HepG2 (cell line): ENCODE data around the gene CAMK2D. TPM values are rescaled to one million over a fixed set of nuclear protein-coding genes. Genes with fewer than 3 reads are reported as not detected.

Experiments used
- ATAC-seq: fragments of 200-7000 bp; cut with Tn5 transposase; 3 replicates; pipeline ENCODE4 v1.9.1; 2020; ENCODE audit warnings: mild to moderate bottlenecking, moderate library complexity
- BruUV-seq: library from RNA; stranded (reverse); fragments of 400-500 nt; replicated peaks from 2 replicates; lab custom pipeline; 2021; lab: Mats Ljungman, UMichigan
- CTCF ChIA-PET: fragments of 300-600 bp; formaldehyde crosslinking; extraction: SDS; loops from one replicate; lab custom pipeline; 2021; ENCODE audit warnings: low total read pairs, inconsistent platforms, low intra/inter-chr PET ratio; lab: Yijun Ruan, JAX
- POLR2A ChIA-PET: fragments of 350-600 bp; sonication (Branson Sonifier 250); formaldehyde crosslinking; loops from one replicate; lab custom pipeline; 2020; ENCODE audit warnings: antibody characterized with exemption, inconsistent platforms; lab: Yijun Ruan, JAX
- DNase-seq: peaks from one replicate; pipeline ENCODE4 v3.0.0-alpha.2; 2015; ENCODE audit warnings: low spot score
- FAIRE-seq: peaks from 3 replicates; lab custom pipeline; 2011; peaks lifted over from hg19 to GRCh38; lab: Jason Lieb, UNC
- H2AFZ ChIP-seq: one replicate; pipeline ENCODE4 v1.6.1; 2011; ENCODE audit warnings: low read length, inconsistent platforms
- H3K27ac ChIP-seq: fragments of 300-600 bp; 3 replicates; pipeline ENCODE4 v1.8.0; 2011; ENCODE audit warnings: mixed run types, mild to moderate bottlenecking, mixed read lengths, low read length, inconsistent platforms; ENCODE audit not compliant: insufficient read depth; ENCODE audit errors: extremely low read length
- H3K27me3 ChIP-seq, 2 experiments: fragments of 200-600 bp in 1 of 2; 2 replicates in 1 of 2; 3 replicates in 1 of 2; pipeline versions ENCODE4 v1.6.0 to v1.8.0; 2011; ENCODE audit warnings: low read length in 2 of 2, mild to moderate bottlenecking in 2 of 2, moderate library complexity in 2 of 2, inconsistent platforms in 1 of 2; ENCODE audit not compliant: insufficient read depth in 2 of 2, control insufficient read depth in 1 of 2
- H3K36me3 ChIP-seq, 2 experiments: fragments of 200-600 bp in 1 of 2; replicated peaks in 1 of 2; 2 replicates in 1 of 2; 3 replicates in 1 of 2; pipeline versions ENCODE4 v1.5.1 to v1.8.0; 2011; ENCODE audit warnings: low read length in 2 of 2, inconsistent platforms in 1 of 2; ENCODE audit not compliant: insufficient read depth in 2 of 2, control insufficient read depth in 1 of 2
- H3K4me1 ChIP-seq: 2 replicates; pipeline ENCODE4 v1.5.1; 2012; ENCODE audit warnings: low read length, inconsistent platforms; ENCODE audit not compliant: insufficient read depth
- H3K4me2 ChIP-seq: 2 replicates; pipeline ENCODE4 v1.6.0; 2011; ENCODE audit warnings: low read depth, low read length, inconsistent platforms
- H3K4me3 ChIP-seq, 3 experiments: fragments of 200-600 bp in 1 of 3; sonication (generic), shearing (Covaris generic) in 1 of 3; replicated peaks in 1 of 3; 2 replicates each; pipeline ENCODE4 v1.5.1; 2011 to 2016; ENCODE audit warnings: low read length in 3 of 3, inconsistent platforms in 2 of 3, low read depth in 2 of 3, mild to moderate bottlenecking in 2 of 3, control low read depth in 1 of 3, mixed read lengths in 1 of 3; ENCODE audit not compliant: insufficient read depth in 1 of 3
- H3K79me2 ChIP-seq: one replicate; pipeline ENCODE4 v1.6.1; 2011; ENCODE audit warnings: low read length, inconsistent platforms; ENCODE audit not compliant: insufficient read depth
- H3K9ac ChIP-seq: 2 replicates; pipeline ENCODE4 v1.6.0; 2011; ENCODE audit warnings: mild to moderate bottlenecking, low read depth, low read length, inconsistent platforms; ENCODE audit not compliant: insufficient read depth
- H3K9me3 ChIP-seq: 2 replicates; pipeline ENCODE4 v1.5.1; 2012; ENCODE audit warnings: mild to moderate bottlenecking, low read length
- H4K20me1 ChIP-seq: 2 replicates; pipeline ENCODE4 v1.6.0; 2011; ENCODE audit warnings: inconsistent platforms, mild to moderate bottlenecking, low read length, moderate library complexity; ENCODE audit not compliant: insufficient read depth
- ATF7 ChIP-seq, 2 experiments: fragments of 450-650 bp in 1 of 2; sonication (generic) in 1 of 2; formaldehyde crosslinking in 1 of 2; IDR thresholded peaks; 2 replicates each; pipeline versions ENCODE4 v1.4.0 to v1.6.1; 2016 to 2020; ENCODE audit warnings: antibody characterized with exemption in 1 of 2, mild to moderate bottlenecking in 1 of 2, missing genetic modification reagents in 1 of 2
- DBP ChIP-seq: sonication (generic); formaldehyde crosslinking; IDR thresholded peaks from 2 replicates; pipeline ENCODE4 v1.4.0; 2020; ENCODE audit warnings: missing genetic modification reagents; ENCODE audit errors: not compliant biosample characterization
- EEA1 ChIP-seq: sonication (generic); formaldehyde crosslinking; IDR thresholded peaks from 2 replicates; pipeline ENCODE4 v1.5.1; 2020; ENCODE audit warnings: mild to moderate bottlenecking, missing genetic modification reagents, borderline replicate concordance
- JARID2 ChIP-seq: sonication (generic); formaldehyde crosslinking; IDR thresholded peaks from 2 replicates; pipeline ENCODE4 v1.8.1; 2023; ENCODE audit warnings: missing genetic modification reagents, inconsistent platforms; ENCODE audit not compliant: insufficient replicate concordance
- JDP2 ChIP-seq: sonication (generic); formaldehyde crosslinking; IDR thresholded peaks from 2 replicates; pipeline ENCODE4 v1.8.1; 2022; ENCODE audit warnings: missing genetic modification reagents, borderline replicate concordance
- JUNB ChIP-seq: sonication (generic); formaldehyde crosslinking; IDR thresholded peaks from 2 replicates; pipeline ENCODE4 v1.8.0; 2022; ENCODE audit warnings: missing genetic modification reagents, mild to moderate bottlenecking, borderline replicate concordance
- LRRFIP1 ChIP-seq: sonication (generic); formaldehyde crosslinking; conservative IDR thresholded peaks from 2 replicates; pipeline ENCODE4 v1.4.0; 2020; ENCODE audit warnings: missing genetic modification reagents
- MBNL3 ChIP-seq: fragments of 250-450 bp; sonication (Bioruptor Pico); conservative IDR thresholded peaks from 2 replicates; pipeline ENCODE4 v1.8.0; 2022; ENCODE audit warnings: mild to moderate bottlenecking, inconsistent platforms
- NFRKB ChIP-seq: fragments of 450-650 bp; IDR thresholded peaks from 2 replicates; pipeline ENCODE4 v1.6.1; 2017
- POLR2AphosphoS2 ChIP-seq: IDR thresholded peaks from 2 replicates; pipeline ENCODE4 v1.6.1; 2011; ENCODE audit warnings: low read depth, low read length, improper control_type of control experiment
- PRMT3 ChIP-seq: sonication (generic); formaldehyde crosslinking; IDR thresholded peaks from 2 replicates; pipeline ENCODE4 v1.8.1; 2022; ENCODE audit warnings: low read depth, mild to moderate bottlenecking, moderate library complexity, missing genetic modification reagents, borderline replicate concordance
- SMAD9 ChIP-seq: sonication (generic); formaldehyde crosslinking; IDR thresholded peaks from 2 replicates; pipeline ENCODE4 v1.5.1; 2020; ENCODE audit warnings: mild to moderate bottlenecking, missing genetic modification reagents
- SP4 ChIP-seq: sonication (generic); formaldehyde crosslinking; IDR thresholded peaks from 2 replicates; pipeline ENCODE4 v1.8.1; 2023; ENCODE audit warnings: mild to moderate bottlenecking, missing genetic modification reagents
- SRY ChIP-seq: sonication (generic); formaldehyde crosslinking; IDR thresholded peaks from 2 replicates; pipeline ENCODE4 v1.8.0; 2022; ENCODE audit warnings: mild to moderate bottlenecking, missing genetic modification reagents
- TRIM24 ChIP-seq: sonication (generic); formaldehyde crosslinking; IDR thresholded peaks from 2 replicates; pipeline ENCODE4 v1.8.0; 2022; ENCODE audit warnings: mild to moderate bottlenecking, missing genetic modification reagents
- ZNF205 ChIP-seq: IDR thresholded peaks from 2 replicates; pipeline ENCODE4 v1.6.1; 2018; ENCODE audit warnings: missing biosample characterization, missing genetic modification reagents
- ZNF468 ChIP-seq: sonication (generic); formaldehyde crosslinking; IDR thresholded peaks from 2 replicates; pipeline ENCODE4 v1.8.0; 2022; ENCODE audit warnings: mild to moderate bottlenecking, moderate library complexity, missing genetic modification reagents
- ZNF484 ChIP-seq: sonication (generic); formaldehyde crosslinking; IDR thresholded peaks from 2 replicates; pipeline ENCODE4 v1.5.1; 2020; ENCODE audit warnings: mild to moderate bottlenecking, low read depth, missing genetic modification reagents, borderline replicate concordance
- ZNF557 ChIP-seq: sonication (generic); formaldehyde crosslinking; IDR thresholded peaks from 2 replicates; pipeline ENCODE4 v1.4.0; 2020; ENCODE audit warnings: missing genetic modification reagents
- in situ Hi-C: cut with HindIII; loops from 2 replicates; pipeline ENCODE4 v1.10.0; 2017; ENCODE audit warnings: low pct_unique_long_range_greater_than_20kb; ENCODE audit not compliant: extremely low pct_ligation_motif_present
- intact Hi-C: fragments of 100-400 bp; cut with micrococcal nuclease; formaldehyde crosslinking; loops from one replicate; pipeline ENCODE4 v1.10.0; 2022; ENCODE audit not compliant: unreplicated experiment
- polyA plus RNA-seq, 8 experiments: library from polyadenylated mRNA; depleted of rRNA in 3 of 8; stranded (reverse) in 7 of 8; unstranded in 1 of 8; fragments of >200 nt; fragmentation: Illumina TruSeq in 4 of 8; extraction: Trizol in 4 of 8; gene quantifications; 2 replicates each; pipeline versions ENCODE4 v1.2.1 to v1.2.3, GENCODE V29; 2011 to 2016; ENCODE audit warnings: low read depth in 4 of 8, missing spikeins in 1 of 8, mixed read lengths in 1 of 8; ENCODE audit not compliant: insufficient read depth in 1 of 8
- total RNA-seq, 5 experiments: library from RNA; depleted of rRNA; stranded (reverse); fragments of >200 nt; fragmentation: Illumina TruSeq; extraction: Trizol; gene quantifications; 2 replicates each; pipeline ENCODE4 v1.2.3, GENCODE V29; 2016; ENCODE audit warnings: low read depth in 1 of 5
- TF ChIP-seq, protein P1 (sequence below): sonication (generic); formaldehyde crosslinking; IDR thresholded peaks from 2 replicates; pipeline ENCODE4 v1.4.0; 2020; ENCODE audit warnings: missing genetic modification reagents

CAMK2D gene
- total and polyA plus RNA-seq, 2 of the 13 experiments (the other 11 are each of a cell fraction or from before 2014, with no cell fraction given) = 18.0 to 65.4 TPM

DNA sequence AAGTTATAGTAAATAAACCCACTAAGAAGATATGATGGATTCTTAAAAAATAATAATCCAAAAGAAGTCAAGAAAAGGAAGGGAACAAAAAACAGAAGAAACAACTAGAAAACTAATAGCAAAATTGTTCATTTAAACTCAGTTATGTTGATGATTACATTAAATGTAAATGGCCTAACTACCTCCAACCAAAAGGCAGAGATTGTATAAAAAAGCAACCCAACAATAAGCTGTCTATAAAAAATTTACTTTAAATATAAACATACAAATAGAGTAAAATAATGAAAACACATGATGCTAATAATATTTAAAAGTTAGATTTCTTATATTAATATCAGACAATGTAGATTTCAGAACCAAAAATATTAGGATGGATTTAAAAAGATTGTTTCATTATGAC lies 340.6 kb downstream of the CAMK2D start:
- Histone ChIP-seq H3K27ac (no peak overlapping the region), H4K20me1 (no peaks in the 10 kb centered on the region), H3K9me3 (no peaks in the 10 kb centered on the region), H3K4me1 (no peaks in the 10 kb centered on the region), H3K4me3 (no peak overlapping the region), H3K27me3 (no peaks in the 10 kb centered on the region), H3K36me3 (no peaks in the 10 kb centered on the region), H2AFZ (no peak overlapping the region), H3K4me2 (no peak overlapping the region), H3K9ac (no peak overlapping the region), H3K79me2 (no peaks in the 10 kb centered on the region)
- FAIRE-seq (no peak), ATAC-seq (no peak), DNase-seq (no peak)
- in situ Hi-C loops (no loop called here), intact Hi-C loops (no loop called here)
- BruUV-seq = no TSS peak
- TF ChIP-seq LRRFIP1 (CRISPR knock-in tag) = no peak
- TF ChIP-seq JUNB (CRISPR knock-in tag) = no peak
- no peak for TF ChIP-seq MBNL3 (CRISPR knock-in tag)
- no peak for TF ChIP-seq ZNF468 (CRISPR knock-in tag)
- TF ChIP-seq ZNF557 (CRISPR knock-in tag) = no peak
- TF ChIP-seq JDP2 = no peak
- no peak for TF ChIP-seq PRMT3 (CRISPR knock-in tag)
- no peak for TF ChIP-seq ATF7 (IDR thresholded peaks at IDR 0.05)
- TF ChIP-seq ATF7 (CRISPR knock-in tag; IDR thresholded peaks at IDR 0.05) = no peak
- TF ChIP-seq NFRKB = no peak
- TF ChIP-seq JARID2 (CRISPR knock-in tag) = no peak
- TF ChIP-seq POLR2AphosphoS2 = no peak
- no peak for TF ChIP-seq TRIM24
- TF ChIP-seq ZNF484 (CRISPR knock-in tag) = no peak
- TF ChIP-seq SMAD9 (CRISPR knock-in tag) = no peak
- TF ChIP-seq SRY (CRISPR knock-in tag) = no peak
- no peak for TF ChIP-seq SP4
- no peak for TF ChIP-seq DBP (CRISPR knock-in tag)
- no peak for TF ChIP-seq ZNF205 (CRISPR knock-in tag)
- TF ChIP-seq EEA1 (CRISPR knock-in tag) = no peak
- TF ChIP-seq, protein P1, sequence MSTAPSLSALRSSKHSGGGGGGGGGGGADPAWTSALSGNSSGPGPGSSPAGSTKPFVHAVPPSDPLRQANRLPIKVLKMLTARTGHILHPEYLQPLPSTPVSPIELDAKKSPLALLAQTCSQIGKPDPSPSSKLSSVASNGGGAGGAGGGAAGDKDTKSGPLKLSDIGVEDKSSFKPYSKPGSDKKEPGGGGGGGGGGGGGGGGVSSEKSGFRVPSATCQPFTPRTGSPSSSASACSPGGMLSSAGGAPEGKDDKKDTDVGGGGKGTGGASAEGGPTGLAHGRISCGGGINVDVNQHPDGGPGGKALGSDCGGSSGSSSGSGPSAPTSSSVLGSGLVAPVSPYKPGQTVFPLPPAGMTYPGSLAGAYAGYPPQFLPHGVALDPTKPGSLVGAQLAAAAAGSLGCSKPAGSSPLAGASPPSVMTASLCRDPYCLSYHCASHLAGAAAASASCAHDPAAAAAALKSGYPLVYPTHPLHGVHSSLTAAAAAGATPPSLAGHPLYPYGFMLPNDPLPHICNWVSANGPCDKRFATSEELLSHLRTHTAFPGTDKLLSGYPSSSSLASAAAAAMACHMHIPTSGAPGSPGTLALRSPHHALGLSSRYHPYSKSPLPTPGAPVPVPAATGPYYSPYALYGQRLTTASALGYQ (CRISPR knock-in tag) = no peak
- POLR2A ChIA-PET = no interaction called here
- CTCF ChIA-PET = no interaction called here
